Measurements from ENCODE around the gene SLC26A4. TPM values are rescaled to one million over a fixed set of nuclear protein-coding genes. Genes with fewer than 3 reads are reported as not detected.

SLC26A4 gene
- total RNA-seq, 1 experiment from 2014 or later, result not detected

- Histone ChIP-seq H3K36me3 (ENCODE audit: low read depth, low read length) (no peaks in the 10 kb centered on the region), H3K4me2 (ENCODE audit: low read length) (no peak overlapping the region), H3K9me3 (ENCODE audit: low read length) (no peaks in the 10 kb centered on the region), H3F3A (ENCODE audit: low read length, unreplicated experiment) (no peaks in the 10 kb centered on the region), H3K27ac (ENCODE audit: low read length) (no peak overlapping the region), H3K4me1 (ENCODE audit: insufficient read depth, low read length) (0 out of 2 replicates have a peak, but pooled peaks cover under 1% of the 10 kb centered on the region), H4K20me1 (ENCODE audit: low read length) (no peaks in the 10 kb centered on the region), H3K27me3 (ENCODE audit: low read length) (no peaks in the 10 kb centered on the region), H3K9ac (ENCODE audit: low read length) (no peak overlapping the region), H3K79me2 (ENCODE audit: low read length) (no peaks in the 10 kb centered on the region), H3K9me2 (replicated peaks; ENCODE audit: low read length) (no peaks in the 10 kb centered on the region), H3K4me3 (ENCODE audit: low read length) (no peak overlapping the region), H2AFZ (ENCODE audit: low read length) (no peak overlapping the region)
- ChIA-PET POLR2A (ENCODE audit: unreplicated experiment) (no interaction called here), CTCF (no interaction called here)
- DNase-seq, result no peak
- intact Hi-C loops (cut with micrococcal nuclease), result no loop called here
- BruUV-seq (replicated peaks), result no TSS peak
- no peak for ATAC-seq
- no peak for TF ChIP-seq CTCF (conservative IDR thresholded peaks at IDR 0.05; ENCODE audit: low read depth, low read length)
- no peak for TF ChIP-seq EZH2 (IDR thresholded peaks at IDR 0.05; ENCODE audit: low read length, unreplicated experiment)
- TF ChIP-seq EZH2phosphoT487 (IDR thresholded peaks at IDR 0.05; ENCODE audit: borderline replicate concordance, low read length), result no peak
Measured at GRCh38 chr7:107712896-107713295, 52.3 kb downstream of the SLC26A4 start.

DNA sequence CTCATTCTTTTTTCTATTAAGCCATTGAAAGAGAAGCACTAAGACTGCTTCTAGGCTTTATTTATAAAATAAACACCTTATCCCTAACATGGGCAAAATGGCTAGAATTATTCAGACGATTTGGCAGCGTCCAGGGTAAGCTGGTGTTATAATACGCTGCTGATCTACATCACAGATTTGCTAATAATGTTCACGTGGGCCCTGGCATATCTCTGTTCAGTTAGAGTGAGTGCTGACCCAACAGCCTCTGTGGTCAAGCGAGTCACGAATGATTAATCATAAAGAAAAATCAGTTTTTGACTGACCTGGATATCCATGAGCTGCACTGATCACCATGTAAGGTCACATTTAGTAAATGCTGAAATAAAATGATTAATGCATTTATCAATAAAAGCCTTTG lies 54.9 kb downstream of the SLC26A4 start:
- intact Hi-C loops (cut with micrococcal nuclease), result no loop called here
- BruUV-seq (replicated peaks), result no TSS peak
- ChIA-PET POLR2A (ENCODE audit: unreplicated experiment) (interaction anchor here (0.6 kb wide), 1 partner anchor 187 kb away, joined by 4 read pairs; no protein-coding TSS in a partner anchor), CTCF (interaction anchor here (0.6 kb wide), 1 partner anchor 12 kb away, joined by 3 read pairs; no protein-coding TSS in a partner anchor)
- H3K4me1 ChIP-seq (ENCODE audit: insufficient read depth, low read length), result peaks cover 10% of the 10 kb centered on the region
- no peaks in the 10 kb centered on the region for H3F3A ChIP-seq (ENCODE audit: low read length, unreplicated experiment)
- no peak overlapping the region for H3K9ac ChIP-seq (ENCODE audit: low read length)
- H3K79me2 ChIP-seq (ENCODE audit: low read length), result no peaks in the 10 kb centered on the region
- H4K20me1 ChIP-seq (ENCODE audit: low read length), result no peaks in the 10 kb centered on the region
- H3K27me3 ChIP-seq (ENCODE audit: low read length), result no peaks in the 10 kb centered on the region
- H3K36me3 ChIP-seq (ENCODE audit: low read depth, low read length), result no peaks in the 10 kb centered on the region
- H3K4me2 ChIP-seq (ENCODE audit: low read length), result no peak overlapping the region
- no peak overlapping the region for H2AFZ ChIP-seq (ENCODE audit: low read length)
- DNase-seq (peak; percentile 53), ATAC-seq (peak; percentile 72; the same call in 1 of the 2 replicates)
- no peaks in the 10 kb centered on the region for H3K9me3 ChIP-seq (ENCODE audit: low read length)
- H3K27ac ChIP-seq (ENCODE audit: low read length), result no peak overlapping the region
- TF ChIP-seq CTCF (conservative IDR thresholded peaks at IDR 0.05; ENCODE audit: low read depth, low read length), result no peak
- no peak for TF ChIP-seq EZH2phosphoT487 (IDR thresholded peaks at IDR 0.05; ENCODE audit: borderline replicate concordance, low read length)
- TF ChIP-seq EZH2 (IDR thresholded peaks at IDR 0.05; ENCODE audit: low read length, unreplicated experiment), result no peak
- no peaks in the 10 kb centered on the region for H3K9me2 ChIP-seq (replicated peaks; ENCODE audit: low read length)
- H3K4me3 ChIP-seq (ENCODE audit: low read length), result no peak overlapping the region

DNA sequence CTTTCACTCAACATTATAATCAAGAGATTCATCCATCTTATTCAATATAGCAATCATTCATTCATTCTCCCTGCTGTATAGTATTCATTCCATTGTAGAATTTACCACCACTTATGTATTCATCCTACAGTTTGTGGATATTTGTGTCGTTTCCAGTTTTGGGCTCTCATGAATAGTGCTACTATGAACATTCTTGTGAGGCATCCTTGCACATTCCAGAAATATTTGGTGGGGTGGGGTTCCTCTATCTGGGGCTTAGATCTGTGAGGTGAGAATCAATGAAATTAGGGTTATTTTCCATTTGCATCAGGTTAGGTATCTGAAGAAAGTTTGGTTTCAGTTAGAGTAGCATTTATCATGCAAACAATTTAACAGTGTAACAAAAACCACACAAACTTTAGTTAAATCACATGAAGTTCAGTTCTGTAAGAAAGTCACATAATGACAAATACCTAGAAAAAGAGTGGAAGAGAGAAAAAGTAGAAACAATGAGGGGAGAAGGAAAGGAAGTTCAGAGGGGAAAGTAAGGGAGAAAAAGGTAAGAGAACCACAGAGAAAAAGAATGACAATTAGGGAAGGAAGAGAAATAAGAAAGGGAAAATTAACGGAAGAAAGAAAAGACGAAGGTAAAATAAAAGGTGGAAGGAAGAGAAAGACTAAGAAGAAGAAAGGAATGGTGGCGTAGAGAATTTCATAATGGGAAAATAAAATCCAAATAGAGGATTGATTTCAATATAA lies 58.0 kb downstream of the SLC26A4 start:
- no peaks in the 10 kb centered on the region for H3K79me2 ChIP-seq (ENCODE audit: low read length)
- POLR2A ChIA-PET (ENCODE audit: unreplicated experiment), result no interaction called here

More for the DNA sequence above, 58.0 kb downstream of the SLC26A4 start:
- Histone ChIP-seq H3K9me3 (ENCODE audit: low read length) (no peaks in the 10 kb centered on the region), H3K36me3 (ENCODE audit: low read depth, low read length) (no peaks in the 10 kb centered on the region), H3K27ac (ENCODE audit: low read length) (no peak overlapping the region), H3K27me3 (ENCODE audit: low read length) (no peaks in the 10 kb centered on the region), H3F3A (ENCODE audit: low read length, unreplicated experiment) (no peaks in the 10 kb centered on the region), H3K4me2 (ENCODE audit: low read length) (0 out of 2 replicates have a peak overlapping the region, but pooled peaks have one; percentile 9), H3K4me1 (ENCODE audit: insufficient read depth, low read length) (peaks cover 10% of the 10 kb centered on the region), H3K4me3 (ENCODE audit: low read length) (no peak overlapping the region), H3K9me2 (replicated peaks; ENCODE audit: low read length) (no peaks in the 10 kb centered on the region), H3K9ac (ENCODE audit: low read length) (no peak overlapping the region), H2AFZ (ENCODE audit: low read length) (0 out of 2 replicates have a peak overlapping the region, but pooled peaks have one; percentile 3), H4K20me1 (ENCODE audit: low read length) (no peaks in the 10 kb centered on the region)
- TF ChIP-seq EZH2 (IDR thresholded peaks at IDR 0.05; ENCODE audit: low read length, unreplicated experiment), result no peak
- TF ChIP-seq EZH2phosphoT487 (IDR thresholded peaks at IDR 0.05; ENCODE audit: borderline replicate concordance, low read length), result no peak
- TF ChIP-seq CTCF (conservative IDR thresholded peaks at IDR 0.05; ENCODE audit: low read depth, low read length), result no peak
- intact Hi-C loops (cut with micrococcal nuclease), result no loop called here
- ATAC-seq, result peak; percentile 31; the same call in 1 of the 2 replicates
- DNase-seq, result peak; percentile 52
- CTCF ChIA-PET, result no interaction called here
- BruUV-seq (replicated peaks), result no TSS peak
